Measurements from ENCODE around the gene VAMP2. TPM values are rescaled to one million over a fixed set of nuclear protein-coding genes. Genes with fewer than 3 reads are reported as not detected.
A peak's percentile ranks its signal among the peaks of the same experiment; 100 is the strongest.

Gene VAMP2
- total RNA-seq, 1 experiment from 2014 or later = 5.0 TPM

- DNase-seq = peak; percentile 55
- Histone ChIP-seq H3K36me3 (ENCODE audit: low read depth, low read length) (peaks cover 4% of the 10 kb centered on the region; the same call in 1 of the 2 replicates), H3K9me2 (replicated peaks; ENCODE audit: low read length) (no peaks in the 10 kb centered on the region), H3K4me2 (ENCODE audit: low read length) (peak overlapping the region; percentile 91), H3K4me3 (ENCODE audit: low read length) (peak overlapping the region; percentile 66), H3K4me1 (ENCODE audit: insufficient read depth, low read length) (peaks cover 36% of the 10 kb centered on the region), H3F3A (ENCODE audit: low read length, unreplicated experiment) (no peaks in the 10 kb centered on the region), H2AFZ (ENCODE audit: low read length) (no peak overlapping the region), H3K79me2 (ENCODE audit: low read length) (peaks cover 37% of the 10 kb centered on the region), H3K27ac (ENCODE audit: low read length) (peak overlapping the region; percentile 46), H3K9me3 (ENCODE audit: low read length) (no peaks in the 10 kb centered on the region), H3K9ac (ENCODE audit: low read length) (peak overlapping the region; percentile 76), H3K27me3 (ENCODE audit: low read length) (no peaks in the 10 kb centered on the region), H4K20me1 (ENCODE audit: low read length) (peaks cover 20% of the 10 kb centered on the region; the same call in 1 of the 2 replicates)
- ChIA-PET POLR2A (ENCODE audit: unreplicated experiment) (interaction anchor here (0.6 kb wide), 1 partner anchor 464 kb away, joined by 3 read pairs; the partner anchor contains the start of gene TP53), CTCF (no interaction called here)
- ATAC-seq = peak; percentile 16
- no peak for TF ChIP-seq EZH2phosphoT487 (IDR thresholded peaks at IDR 0.05; ENCODE audit: borderline replicate concordance, low read length)
- no peak for TF ChIP-seq EZH2 (IDR thresholded peaks at IDR 0.05; ENCODE audit: low read length, unreplicated experiment)
- TF ChIP-seq CTCF (conservative IDR thresholded peaks at IDR 0.05; ENCODE audit: low read depth, low read length) = no peak
- BruUV-seq (replicated peaks) = no TSS peak
- intact Hi-C loops (cut with micrococcal nuclease) = no loop called here
Observed at GRCh38 chr17:8151120-8151640, 11.6 kb downstream of the VAMP2 start.

GRCh38 chr17:8150194-8151119 is 12.3 kb downstream of the VAMP2 start:
- intact Hi-C loops (cut with micrococcal nuclease) = no loop called here
- DNase-seq (no peak), ATAC-seq (no peak)
- no TSS peak for BruUV-seq (replicated peaks)
- H3K4me3 ChIP-seq (ENCODE audit: low read length) = peak overlapping the region; percentile 66
- no peaks in the 10 kb centered on the region for H3K9me2 ChIP-seq (replicated peaks; ENCODE audit: low read length)
- ChIA-PET CTCF (no interaction called here), POLR2A (ENCODE audit: unreplicated experiment) (interaction anchor here (0.6 kb wide), 1 partner anchor 463 kb away, joined by 3 read pairs; the partner anchor contains the start of gene TP53)
- H3F3A ChIP-seq (ENCODE audit: low read length, unreplicated experiment) = no peaks in the 10 kb centered on the region
- no peaks in the 10 kb centered on the region for H3K9me3 ChIP-seq (ENCODE audit: low read length)
- H3K27ac ChIP-seq (ENCODE audit: low read length) = no peak overlapping the region
- H3K9ac ChIP-seq (ENCODE audit: low read length) = peak overlapping the region; percentile 15; the same call in 1 of the 2 replicates
- H4K20me1 ChIP-seq (ENCODE audit: low read length) = peaks cover 17% of the 10 kb centered on the region; the same call in 1 of the 2 replicates
- H3K27me3 ChIP-seq (ENCODE audit: low read length) = no peaks in the 10 kb centered on the region
- H2AFZ ChIP-seq (ENCODE audit: low read length) = no peak overlapping the region
- TF ChIP-seq EZH2 (IDR thresholded peaks at IDR 0.05; ENCODE audit: low read length, unreplicated experiment) (no peak), EZH2phosphoT487 (IDR thresholded peaks at IDR 0.05; ENCODE audit: borderline replicate concordance, low read length) (no peak), CTCF (conservative IDR thresholded peaks at IDR 0.05; ENCODE audit: low read depth, low read length) (no peak)
- peaks cover 35% of the 10 kb centered on the region for H3K4me1 ChIP-seq (ENCODE audit: insufficient read depth, low read length)
- peak overlapping the region; percentile 91 for H3K4me2 ChIP-seq (ENCODE audit: low read length)
- H3K36me3 ChIP-seq (ENCODE audit: low read depth, low read length) = peaks cover 4% of the 10 kb centered on the region; the same call in 1 of the 2 replicates
- peaks cover 31% of the 10 kb centered on the region for H3K79me2 ChIP-seq (ENCODE audit: low read length)

Measured in PC-3 (cell line).